Hematopoietic multipotent progenitor cell treated with erythropoietin and hydrocortisone succinate and interleukin-3 and kit ligand, for 17 days (in vitro differentiated cells): Measurements from ENCODE around the gene CTNND2.

ENCODE experiments used
- DNase-seq: peaks from one replicate; pipeline ENCODE4 v3.0.0-alpha.2; 2015; ENCODE audit warnings: low spot score

The CTNND2 gene

GRCh38 chr5:11904265-11904906 lies at the start of gene CTNND2:
CTNND2 (minus strand) TSS chr5:11904446; CDS start chr5:11903853, 593 bp downstream.
- no peak for DNase-seq

DNA sequence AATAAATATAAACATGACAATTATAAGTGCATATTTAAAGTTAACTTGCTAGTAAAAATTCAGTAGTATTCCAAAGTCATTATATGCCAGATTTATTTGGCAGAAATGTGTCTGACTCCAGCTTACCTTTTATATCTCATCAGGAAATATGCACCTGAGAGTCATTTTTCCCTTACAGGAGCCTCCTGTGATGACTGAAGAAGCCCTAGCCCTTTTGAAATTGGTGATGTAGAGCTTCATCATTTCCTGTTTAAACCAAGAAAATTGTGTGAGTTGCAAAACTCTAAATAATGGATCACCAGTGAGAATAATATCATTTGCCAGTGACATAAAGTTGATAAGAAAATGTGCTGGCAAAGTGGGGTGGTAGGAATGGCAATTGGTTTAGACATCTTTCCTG lies 42.1 kb upstream of the CTNND2 start:
- DNase-seq = no peak

- no peak for DNase-seq
These were observed 37.3 kb upstream of the CTNND2 start for GRCh38 chr5:11941566-11941965.

DNA sequence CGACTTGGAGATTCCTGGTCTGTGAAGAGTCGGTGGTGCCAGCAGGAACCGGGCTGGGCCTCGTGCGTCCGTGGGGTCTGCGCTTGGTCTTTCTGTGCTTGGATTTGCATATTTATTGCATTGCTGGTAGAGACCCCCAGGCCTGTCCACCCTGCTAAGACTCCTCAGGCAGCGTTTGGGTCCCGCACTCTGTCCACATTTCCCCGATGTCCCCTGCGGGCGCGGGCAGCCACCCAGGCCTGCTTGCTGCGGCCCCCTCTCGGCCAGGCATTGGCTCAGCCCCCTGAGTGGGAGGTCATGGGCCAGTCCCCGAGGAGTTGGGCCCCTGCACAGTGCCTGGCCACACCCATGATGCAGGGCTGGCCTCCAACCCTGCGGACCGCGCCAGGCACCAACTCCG lies 27.4 kb upstream of the CTNND2 start:
- no peak for DNase-seq

DNA sequence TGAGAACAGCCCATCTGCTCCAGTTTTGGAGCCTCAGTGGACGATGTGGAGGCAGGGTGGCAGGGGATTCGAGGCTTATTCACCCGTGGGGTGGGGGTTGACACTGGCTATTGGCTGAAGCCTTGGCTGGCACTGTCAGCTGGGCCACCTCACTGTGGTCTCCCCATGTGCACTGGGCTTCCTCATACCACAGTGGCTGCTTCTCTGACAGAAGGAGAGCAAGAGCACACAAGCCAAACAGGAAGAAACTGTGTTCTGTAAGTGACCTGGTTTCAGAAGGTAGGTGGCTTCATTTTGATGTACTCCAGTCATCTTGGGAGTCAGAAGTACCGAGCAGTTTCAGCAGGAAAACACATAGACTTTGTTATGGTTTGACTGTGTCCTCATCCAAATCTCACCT lies 24.7 kb upstream of the CTNND2 start:
- DNase-seq = no peak

GRCh38 chr5:11925701-11926100 lies 21.5 kb upstream of the CTNND2 start:
- no peak for DNase-seq

GRCh38 chr5:11922394-11922793 lies 18.1 kb upstream of the CTNND2 start:
- DNase-seq = no peak

- no peak for DNase-seq
These were observed 14.3 kb upstream of the CTNND2 start for GRCh38 chr5:11918463-11919045.

- no peak for DNase-seq
These were observed 5.2 kb upstream of the CTNND2 start for GRCh38 chr5:11909471-11909870.

DNA sequence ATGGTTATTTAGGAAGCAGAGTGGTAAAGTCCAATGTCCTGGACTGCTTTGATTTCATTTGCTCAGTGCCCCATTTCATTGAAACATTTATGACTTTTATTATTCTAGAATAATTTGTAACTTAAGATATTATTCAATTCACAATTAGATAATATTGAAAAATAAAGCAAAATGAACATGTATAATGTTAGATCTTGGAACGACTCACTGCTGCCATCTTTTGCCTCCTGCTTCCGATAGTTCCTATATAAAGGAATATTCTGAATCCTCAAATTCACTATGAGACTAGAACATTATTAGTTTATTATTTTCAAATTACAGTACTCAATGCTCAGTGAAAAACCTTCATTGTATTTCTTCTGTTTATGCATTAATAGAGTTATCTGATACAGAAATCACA lies 2.3 kb upstream of the CTNND2 start:
- no peak for DNase-seq

GRCh38 chr5:11905206-11905605 lies 960 bp upstream of the CTNND2 start:
- no peak for DNase-seq

DNA sequence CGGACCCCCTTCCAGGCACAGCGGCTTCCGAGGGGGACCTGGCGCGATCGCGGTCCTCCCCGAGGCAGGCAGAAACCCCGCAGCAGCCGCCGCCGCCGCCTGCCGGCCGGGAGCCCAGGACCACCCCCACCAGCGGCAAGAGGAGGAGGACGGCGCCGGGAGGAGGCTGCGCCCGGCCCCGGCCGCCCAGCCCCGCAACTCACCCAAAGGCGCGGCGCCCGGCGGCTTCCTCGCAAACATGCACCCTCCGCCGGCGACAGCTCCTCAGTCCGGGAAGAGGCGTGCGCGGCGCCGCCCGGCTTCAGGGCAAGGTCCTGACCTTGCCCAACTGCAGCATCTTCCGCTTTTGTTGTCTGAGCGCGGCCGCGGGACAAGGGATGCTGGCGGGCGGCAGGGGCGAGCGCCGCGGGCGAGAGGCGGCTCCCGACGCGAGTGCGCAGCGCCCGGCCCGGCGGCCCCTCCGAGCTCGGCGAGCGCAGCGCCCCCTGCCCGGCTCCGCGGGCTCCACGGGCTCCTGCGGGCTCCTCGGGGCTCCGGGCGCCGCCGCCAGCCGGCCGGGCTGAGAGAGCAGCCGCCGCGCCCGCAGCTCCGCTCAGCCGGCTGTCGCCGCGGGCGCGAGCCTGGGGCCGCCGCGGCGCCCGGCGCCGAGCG lies 507 bp downstream of the CTNND2 start:
- DNase-seq = no peak

DNA sequence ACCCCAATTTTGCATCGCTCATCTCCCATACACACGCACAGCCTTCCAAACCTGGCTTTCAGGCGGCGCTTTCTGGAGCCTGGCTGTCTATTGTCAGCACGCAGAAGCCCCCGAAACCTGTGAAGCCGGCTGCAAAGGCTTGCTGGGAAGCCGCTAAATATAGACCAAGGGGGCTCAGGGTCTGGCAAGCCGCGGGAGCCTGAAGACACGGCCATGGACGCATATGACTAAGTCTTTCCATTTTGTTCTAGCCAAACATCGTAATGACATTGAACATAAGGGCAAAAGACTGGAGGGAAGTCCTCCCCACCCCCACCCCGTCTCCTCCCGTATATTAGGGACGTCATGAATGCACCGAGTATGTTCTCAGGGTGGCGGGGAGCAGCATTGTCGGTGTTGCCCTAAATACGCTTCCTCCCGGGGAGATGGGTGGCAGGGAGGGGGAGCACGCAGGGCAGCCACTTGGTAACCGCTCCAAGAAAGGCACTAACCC lies 1.1 kb downstream of the CTNND2 start:
- no peak for DNase-seq

- DNase-seq = no peak
These were observed 2.0 kb downstream of the CTNND2 start for GRCh38 chr5:11902201-11902619.

DNA sequence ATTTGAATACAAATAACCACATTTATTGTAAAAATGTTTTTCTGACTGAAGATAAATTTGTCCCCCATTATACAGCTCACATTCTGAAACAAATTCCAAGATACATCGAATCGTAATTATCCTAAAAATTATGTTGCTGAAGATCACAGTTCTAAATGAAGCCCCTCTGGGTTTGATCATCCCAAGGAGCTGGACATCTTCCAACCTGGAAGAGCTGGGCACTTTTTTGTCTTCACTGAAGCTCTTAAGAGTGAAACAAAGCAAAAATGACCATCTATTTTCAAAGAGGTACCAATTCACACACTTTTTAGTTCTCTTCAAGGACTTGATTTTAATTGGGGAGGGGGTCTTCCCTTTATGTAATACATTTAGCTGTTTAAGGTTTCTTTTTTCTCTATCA lies 5.5 kb downstream of the CTNND2 start:
- no peak for DNase-seq

DNA sequence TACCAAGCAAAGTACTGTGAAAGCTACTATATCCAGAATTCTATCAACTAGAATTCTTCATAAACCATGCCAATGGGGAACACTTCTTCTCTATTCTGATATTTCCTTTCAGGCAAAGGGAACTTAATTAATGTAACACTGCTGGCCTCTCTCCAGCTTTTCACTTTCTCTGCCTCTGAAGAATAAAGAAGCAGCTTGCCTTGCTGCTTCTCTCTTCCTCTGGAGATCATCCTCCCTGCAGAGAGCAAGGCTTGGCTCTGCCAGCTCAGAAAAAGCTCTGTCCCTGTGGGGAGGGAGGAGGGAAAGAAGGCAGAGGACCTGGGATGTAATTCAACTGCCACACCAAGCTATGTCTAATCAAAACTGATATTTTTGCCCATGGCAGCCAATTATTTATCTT lies 6.5 kb downstream of the CTNND2 start:
- no peak for DNase-seq

DNA sequence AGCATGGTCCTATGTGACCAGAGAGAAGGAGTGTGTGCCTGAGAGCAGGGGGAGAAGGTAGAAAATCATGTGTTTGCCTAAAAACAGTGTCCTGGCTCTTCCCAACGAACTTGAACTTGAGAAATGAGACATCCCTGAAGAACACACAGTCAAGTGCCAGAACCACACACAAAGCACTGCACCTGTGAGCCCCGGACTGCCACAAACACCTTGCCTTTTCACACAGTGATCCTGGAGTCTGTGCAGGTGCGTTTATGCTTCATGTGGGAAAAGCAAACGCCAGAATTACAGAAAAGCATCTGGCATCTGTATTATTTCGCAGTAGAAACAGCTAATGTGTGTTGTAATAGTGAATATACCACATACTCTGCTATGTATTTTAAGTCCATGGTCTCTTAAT lies 9.3 kb downstream of the CTNND2 start:
- no peak for DNase-seq

DNA sequence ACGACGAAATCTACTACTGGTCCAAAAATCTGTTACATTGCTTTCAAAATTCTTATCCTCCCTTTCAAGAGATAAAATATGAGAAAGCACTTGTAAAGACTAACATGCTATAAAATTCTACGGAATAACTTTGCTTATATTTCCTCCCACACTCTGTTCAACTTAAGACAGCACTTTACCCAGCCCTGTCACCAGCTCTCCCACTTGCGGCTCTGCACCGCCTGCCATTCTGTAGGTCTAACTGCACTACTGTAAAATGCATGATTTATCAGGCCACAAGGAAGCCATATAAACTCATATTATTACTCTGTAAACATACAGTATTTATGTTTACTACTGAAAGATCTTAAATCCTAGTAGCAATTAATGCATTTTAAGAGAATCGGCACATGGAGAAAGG lies 11.4 kb downstream of the CTNND2 start:
- no peak for DNase-seq

DNA sequence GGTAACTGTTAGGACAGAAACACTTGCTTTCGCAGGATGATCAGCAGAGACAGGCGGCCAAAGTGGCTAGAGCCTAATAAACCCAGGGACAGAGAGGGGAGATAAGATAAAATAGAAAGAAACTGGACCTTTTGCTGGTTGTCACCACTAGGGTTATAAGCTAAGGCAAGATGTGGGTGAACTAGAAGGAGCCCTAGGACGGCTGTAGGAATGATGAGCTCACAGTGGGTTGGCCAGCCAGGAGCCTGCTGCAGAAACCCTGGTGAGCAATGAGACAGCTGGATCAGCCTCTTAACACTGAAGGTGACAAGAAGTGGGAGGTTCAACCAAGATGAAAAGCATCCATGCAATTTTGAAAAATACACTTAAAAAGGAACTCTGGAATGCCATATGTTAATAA lies 13.5 kb downstream of the CTNND2 start:
- no peak for DNase-seq

DNA sequence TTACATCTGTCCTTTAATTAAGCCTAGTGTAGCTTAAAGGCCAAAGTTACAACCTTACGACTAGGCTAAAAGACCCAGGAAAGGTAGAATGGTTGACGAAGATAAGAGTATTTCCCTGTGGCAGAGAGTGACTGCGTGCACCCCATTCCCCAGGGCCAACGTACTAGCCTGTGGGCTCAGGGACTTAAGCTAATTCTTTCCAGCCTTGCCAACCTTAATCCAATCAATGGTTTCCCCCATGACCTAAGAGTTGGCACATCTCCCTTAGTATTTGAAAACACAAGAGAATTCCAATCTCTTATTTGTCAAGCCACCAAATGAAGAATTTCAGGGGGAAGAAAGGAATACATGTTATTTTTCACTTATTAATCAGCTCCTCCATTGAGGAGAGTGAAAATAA lies 16.0 kb downstream of the CTNND2 start:
- no peak for DNase-seq

DNA sequence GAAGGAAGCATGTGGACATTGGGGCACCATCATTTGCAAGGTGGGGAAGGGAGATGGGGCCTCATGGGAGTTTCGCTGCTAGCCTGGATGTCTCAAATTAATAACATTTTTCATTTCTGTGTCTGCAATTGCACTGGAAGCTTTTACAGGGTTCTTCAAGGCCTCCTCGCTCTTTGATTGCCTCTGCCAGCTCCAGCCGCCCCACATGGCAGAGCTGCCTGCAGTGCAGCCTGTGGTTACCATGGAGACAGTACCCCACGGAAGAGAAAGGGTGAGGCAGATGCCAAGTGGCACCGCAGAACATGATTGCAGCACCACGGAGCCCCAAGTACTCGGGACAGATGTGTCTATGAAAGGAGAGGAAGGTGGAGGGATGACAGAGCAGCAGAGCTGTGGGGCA lies 25.4 kb downstream of the CTNND2 start:
- DNase-seq = no peak

- DNase-seq = no peak
These were observed 30.7 kb downstream of the CTNND2 start for GRCh38 chr5:11873587-11873986.

DNA sequence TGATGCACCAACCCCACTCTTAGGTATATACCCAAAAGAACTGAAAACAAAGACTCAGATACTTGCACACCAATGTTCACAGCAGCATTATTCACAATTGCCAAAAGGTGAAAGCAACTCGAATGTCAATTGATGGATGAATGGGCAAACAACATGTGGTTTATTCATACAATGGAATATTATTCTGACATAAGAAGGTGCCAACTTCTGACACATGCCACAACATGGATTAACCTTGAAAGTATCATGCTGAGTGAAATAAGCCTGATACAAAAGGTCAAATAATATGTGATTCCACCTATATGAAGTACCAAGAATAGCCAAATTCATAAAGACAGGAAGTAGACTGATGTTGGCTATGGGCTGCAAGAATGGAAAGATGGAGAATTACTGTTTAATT lies 35.0 kb downstream of the CTNND2 start:
- DNase-seq = no peak

DNA sequence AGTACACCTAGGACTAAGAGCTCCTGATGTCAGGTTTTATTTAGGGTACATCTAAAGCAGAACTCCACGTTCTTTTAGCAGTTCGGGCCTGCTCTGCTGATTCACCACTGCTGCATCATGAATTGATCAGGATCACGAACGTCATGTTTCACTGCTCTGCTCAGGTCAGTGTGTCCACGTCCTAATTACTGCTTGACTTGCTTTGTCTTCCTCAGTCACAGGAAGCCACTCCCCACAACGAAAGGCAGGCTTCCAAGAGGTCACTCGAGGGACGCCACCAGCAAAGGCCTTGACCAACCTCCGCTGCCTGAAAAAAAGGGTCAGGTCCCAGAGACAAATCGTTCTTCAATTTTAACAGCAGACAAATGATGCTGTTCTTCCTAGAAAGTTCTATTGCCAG lies 40.3 kb downstream of the CTNND2 start:
- DNase-seq = no peak
